NCI-H128 (cell line): Measurements from ENCODE around the gene BTBD16.

Source experiments
- DNase-seq: peaks from one replicate; lab custom pipeline; 2025; ENCODE audit not compliant: unreplicated experiment; lab: John Stamatoyannopoulos, UW

Gene BTBD16

DNA sequence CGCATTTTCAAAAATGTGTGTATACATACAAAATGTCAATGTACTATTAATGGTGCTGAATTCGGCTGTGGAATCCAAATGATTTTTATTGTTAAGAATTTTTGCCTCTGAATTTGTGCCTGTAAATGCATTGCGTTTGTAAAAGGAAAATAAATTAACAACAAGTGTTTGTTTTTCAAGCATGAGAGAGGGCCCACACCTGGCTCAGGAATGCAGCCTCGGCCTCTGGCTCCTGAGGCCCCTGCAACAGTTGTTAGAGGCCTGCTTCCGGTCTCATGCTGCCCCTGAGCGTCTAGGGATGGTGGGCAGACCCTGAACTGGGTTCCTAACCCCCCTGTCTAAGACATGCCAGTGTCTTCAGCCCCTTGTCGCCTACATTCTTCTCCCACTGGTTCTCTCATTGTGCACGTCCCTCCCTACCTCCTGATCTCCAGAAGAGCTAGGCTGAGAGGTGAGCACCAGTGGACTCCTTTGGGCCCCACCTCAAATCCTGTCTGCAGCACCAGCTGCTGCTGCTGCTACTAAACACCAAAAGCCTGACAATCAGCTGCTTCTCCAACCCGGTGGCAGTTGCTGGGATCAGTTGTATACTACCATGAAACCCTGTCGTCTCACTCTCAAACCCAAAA is 1.9 kb upstream of the BTBD16 start:
- no peak for DNase-seq

DNA sequence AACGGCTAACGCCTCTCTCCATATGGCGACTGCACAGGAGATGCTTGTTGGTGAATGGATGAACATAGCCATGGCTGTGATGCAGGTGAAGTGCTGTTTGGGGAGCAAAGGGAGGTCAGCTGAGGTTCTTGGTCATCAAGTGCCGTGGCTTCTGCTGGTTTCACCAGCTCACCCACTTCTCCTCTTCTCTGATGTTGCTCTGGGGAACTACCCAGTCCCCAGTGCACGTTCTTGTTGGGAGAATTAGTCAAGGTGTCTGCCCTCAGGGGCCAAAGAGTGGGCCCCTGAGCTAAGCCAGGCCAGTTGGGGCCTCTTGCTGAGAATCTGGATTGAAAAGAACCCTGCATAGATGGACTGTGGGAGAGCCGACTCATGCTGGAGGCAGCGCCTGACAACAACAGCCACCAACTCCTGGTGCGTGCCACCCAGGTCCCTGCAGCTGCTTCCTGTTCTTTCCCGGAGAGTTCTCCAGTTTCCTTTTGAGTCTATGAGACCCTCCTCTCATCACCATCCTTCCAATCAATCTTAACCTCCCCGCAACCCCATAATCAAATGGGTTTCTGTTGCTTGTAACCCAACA is 3.0 kb downstream of the BTBD16 start:
- DNase-seq, result no peak

DNA sequence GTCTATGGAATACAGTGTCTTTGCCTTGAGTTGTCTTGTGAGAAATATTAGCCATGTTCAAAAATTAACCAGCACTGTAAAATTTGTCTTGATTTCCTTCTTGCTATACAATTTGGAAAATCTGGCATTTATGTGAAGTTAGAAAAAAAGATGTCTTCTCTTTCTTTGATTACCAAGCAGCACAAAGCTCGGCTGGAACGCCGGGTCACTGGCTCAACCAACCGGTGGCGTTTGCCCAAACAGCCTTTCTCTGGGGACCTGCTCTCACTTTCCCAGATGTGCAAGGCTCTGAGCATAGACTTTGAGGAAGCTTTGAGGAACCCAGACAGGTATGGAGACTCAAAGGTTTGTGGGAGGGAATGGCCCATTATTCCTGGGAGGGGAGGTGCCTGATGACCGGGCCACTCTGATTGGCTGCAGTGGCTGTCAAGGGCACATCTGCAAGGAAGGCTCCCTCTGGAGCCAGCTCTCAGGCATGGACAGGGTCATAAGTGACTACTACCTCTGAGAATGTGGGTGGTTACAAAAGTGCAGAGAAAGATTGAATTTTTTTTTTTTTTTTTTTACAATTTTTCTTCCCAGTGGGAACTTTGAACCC is 5.6 kb downstream of the BTBD16 start:
- DNase-seq, result no peak

DNA sequence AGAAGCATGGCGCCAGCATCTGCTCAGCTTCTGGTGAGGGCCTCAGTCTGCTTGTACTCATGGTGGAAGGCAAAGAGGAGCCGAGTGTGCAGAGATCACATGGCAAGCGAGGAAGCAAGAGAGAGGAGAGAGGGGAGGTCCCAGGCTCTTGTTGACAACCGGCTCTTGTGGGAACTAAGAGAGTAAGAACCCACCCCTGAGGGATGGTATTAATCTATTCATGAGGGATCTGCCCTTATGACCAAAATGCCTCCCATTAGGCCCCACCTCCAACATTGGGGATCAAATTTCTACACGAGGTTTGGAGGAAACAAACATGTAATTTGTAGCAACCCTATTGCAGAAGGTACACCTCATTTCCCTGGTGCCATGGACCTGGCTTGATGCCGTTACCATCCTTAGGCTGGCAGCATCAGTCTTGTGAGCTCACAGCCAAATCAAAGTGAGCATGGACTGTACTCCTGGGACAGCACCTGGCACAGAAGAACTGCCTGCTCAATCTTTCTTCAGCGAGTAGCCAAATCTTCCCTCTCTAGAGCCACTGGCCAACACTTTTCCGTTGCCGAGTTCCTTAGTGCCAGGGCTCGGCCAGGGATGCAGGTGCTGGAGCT is 6.5 kb downstream of the BTBD16 start:
- no peak for DNase-seq

DNA sequence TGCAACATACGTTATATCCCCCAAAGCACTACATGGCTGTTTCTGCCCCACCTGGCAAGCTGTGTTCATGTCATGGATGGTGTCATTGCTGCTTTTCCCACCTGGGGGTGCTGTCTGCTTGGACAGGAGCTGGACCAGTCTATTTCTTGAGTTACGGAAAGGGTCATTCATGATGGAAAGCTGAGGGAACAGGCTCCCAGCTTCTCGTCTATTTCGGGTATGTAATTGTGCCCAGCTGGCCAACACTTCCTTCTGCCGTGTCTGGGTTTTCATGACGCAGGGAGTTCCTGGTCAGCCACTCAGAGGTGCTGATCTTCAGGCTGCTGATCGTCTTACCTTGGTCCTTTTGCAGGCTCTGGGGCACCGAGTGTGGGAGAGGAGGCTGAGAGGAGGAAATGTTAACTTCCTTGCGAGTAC is 8.6 kb downstream of the BTBD16 start:
- no peak for DNase-seq

DNA sequence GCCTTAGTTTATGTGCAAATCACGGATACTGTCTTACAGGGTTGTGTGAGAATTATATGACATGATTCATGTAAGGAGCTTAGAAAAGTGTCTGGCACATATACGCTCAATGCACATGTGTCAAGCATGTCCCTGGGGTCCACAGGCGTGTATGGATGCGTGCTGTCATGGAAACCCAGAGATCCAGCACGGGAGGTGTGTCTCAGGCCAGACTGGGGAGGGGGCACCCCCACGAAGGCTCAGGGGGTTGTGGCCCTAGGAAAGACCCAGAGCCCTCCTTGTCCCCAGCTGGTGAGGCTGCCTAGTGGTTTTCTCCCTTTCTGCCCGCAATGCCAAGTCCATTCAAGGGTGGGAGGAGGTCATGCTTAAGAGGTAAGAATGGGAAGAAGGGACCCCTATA is 9.1 kb downstream of the BTBD16 start:
- DNase-seq, result no peak

DNA sequence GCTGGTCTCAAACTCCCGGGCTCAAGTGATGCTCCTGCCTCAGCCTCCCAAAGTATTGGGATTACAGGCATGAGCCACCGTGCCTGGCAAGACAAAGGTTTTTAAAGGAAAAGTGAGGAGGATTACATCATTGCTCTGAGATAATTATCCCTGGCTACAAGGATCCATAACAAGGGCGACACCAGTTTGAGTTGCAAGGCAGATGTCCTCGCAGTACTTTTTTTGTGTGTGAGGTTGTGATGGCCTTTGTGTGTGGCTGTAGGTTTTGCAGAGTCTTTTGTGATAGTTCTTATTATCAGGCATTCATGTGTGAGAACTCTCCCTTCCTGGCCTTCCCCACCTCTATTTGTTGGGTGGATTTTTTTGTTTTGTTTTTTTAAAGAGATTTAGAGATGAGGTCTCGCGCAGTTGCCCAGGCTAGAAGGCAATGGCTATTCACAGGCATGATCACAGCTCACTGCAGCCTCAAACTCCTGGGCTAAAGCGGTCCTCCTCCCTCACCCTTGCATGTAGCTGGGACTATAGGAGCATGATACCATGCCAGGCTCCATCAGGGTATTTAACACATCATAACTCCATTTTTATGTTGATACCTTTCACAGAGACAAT is 10.0 kb downstream of the BTBD16 start:
- DNase-seq, result no peak

DNA sequence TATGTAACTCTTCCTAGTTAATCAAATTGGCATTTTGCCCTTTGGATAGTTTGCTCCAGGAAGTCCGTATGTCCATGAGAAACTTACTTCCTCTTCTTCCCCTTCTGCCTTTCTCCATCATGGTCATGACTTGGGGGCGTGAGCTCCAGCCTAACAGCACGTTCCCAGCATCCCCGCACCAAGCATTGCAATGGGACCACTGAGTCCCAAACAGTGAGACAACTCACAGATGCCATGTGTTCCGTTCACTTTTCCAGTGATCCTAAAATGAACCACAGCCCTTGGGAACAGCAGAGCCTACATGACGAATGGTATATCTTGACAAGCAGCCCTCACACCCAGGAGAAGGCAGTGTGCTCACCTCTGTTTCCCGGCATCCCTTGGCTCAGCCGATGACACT is 10.7 kb downstream of the BTBD16 start:
- no peak for DNase-seq

DNA sequence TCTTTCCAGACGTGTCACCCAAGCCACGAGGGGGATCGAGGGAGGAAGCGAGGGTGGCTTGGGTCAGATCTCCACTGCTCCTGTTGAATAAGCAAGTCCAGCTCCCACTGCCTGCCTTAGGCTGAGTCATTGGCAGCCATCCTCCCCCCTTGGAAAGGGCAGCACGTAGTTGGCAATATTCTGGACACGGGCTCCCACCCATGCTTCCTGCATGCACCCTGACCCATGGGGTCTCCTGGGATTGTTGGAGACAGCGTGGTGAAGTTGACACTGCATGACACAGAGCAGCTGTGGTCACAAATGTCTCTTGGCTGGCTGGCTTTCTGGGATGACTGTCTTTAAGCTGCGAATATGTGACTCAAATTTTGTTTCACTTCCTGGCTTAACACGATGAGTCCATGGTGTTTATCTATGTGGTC is 11.2 kb downstream of the BTBD16 start:
- DNase-seq, result no peak

DNA sequence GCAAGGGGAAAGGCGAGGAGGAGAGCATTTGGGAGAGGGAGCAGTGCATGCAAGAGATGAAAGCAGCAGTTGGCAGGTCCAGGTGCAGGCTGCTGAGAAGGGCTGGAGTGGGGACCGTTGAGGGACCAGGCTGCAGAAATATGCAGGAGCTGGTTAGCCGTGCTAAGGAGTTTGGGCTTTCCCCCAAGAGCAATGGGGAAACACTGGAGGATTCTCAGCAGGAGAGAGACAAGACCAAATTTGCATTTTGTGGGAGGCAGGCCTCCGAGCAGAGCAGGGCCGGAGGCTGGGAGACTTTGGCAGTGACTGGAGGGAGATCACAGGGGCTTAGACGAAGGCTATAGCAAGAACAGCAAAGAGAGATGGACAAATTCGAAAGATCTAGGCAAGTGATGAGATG is 11.8 kb downstream of the BTBD16 start:
- DNase-seq, result no peak

DNA sequence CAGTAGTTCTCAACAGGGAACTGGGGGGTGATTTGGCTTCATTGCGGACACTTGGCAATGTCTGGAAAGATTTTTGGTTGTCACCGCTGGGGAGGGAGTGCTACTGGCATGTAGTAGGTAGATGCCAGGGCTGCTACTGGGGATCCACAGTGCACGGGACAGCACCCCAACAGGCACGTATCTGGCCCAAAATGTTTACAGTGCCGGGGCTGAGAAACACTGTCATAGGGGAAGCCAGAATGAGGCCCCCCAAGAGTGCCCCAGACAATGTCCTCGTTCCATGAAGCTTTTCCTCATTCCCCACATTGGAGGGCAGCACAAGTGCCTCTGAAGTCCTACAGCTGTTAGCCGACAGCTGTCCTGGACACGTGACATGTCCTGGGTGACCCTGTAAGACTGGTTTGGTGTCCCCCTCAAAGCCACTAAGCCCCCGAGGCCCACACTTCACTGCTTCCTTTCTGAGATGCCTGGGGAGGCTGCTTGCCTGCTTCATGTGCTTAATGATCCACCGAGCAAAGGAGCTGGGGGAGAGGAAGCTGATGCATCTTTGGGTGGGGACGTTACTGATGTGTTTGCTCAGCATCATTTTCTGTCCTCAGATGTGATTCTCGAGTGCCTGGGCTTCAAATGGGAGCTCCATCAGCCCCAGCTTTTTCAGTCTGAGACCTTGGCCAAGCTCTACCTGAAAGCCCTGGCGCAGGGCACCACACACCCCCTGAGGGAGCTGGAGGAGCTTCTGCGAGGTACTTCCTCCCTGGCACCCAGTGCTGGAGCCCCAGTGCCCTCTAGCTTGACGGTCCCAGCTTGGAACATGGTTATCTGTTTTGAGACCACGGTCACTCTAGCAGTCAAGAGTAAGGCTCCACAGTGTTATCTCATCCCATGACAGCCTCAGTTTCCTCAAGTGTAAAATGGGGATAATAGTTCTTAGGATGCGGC is 14.7 kb downstream of the BTBD16 start:
- no peak for DNase-seq

DNA sequence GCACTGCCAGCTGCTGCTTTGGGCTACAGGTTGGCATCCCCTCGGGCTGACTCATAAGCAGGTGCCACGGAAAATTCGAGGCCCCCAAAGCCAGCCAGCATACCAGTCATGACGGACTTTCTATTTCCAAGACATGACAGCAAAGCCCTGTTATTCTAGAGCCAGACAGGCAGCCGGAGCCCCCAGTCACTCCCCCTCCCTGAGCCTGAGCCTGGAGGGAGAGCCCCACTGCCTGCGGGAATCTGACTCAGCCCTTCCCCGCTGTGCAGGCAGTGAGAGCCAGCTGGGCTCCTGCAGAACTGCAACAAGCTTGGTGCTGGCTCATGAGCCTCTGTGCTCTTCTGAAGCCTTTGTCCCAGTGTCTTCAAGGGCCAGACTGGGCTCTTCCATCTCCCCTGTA is 15.8 kb downstream of the BTBD16 start:
- no peak for DNase-seq

DNA sequence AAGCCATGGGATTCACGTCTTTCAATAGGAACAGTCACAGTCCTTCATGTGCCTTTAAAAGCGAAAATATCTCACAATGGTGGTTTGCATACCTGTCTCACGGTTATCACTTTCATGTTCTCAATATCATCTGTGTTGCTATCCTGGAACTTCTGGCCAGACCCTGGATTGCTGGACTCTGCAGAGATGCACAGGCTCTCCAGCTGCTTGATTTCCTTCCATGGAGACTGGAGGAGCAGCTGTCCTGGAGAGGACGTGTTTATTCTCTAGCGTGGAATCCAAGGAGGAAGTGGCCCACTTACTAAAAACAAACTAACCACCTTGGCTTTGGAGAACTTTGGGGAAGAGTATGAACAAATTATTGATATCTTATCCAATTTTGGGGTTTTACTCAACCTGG is 16.5 kb downstream of the BTBD16 start:
- DNase-seq, result no peak

DNA sequence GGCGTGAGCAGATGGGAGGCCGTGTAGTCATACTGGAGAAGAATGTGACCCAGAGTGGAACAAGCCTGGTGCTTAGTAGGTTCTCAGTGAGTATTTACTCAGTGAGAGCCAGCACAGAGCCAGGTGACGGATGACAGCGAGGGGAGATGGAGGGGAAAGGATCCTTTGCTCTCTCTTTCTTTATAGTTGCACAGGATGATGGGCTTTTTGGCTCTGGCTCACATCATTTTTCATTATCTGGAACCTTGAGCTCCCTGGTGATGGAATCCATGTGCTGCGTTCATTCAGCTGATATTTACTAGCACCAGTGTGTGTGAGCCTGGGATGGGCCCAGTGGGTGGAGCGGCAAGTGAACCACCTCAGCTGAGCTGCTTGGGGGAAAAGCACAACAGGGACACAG is 17.2 kb downstream of the BTBD16 start:
- DNase-seq, result no peak

DNA sequence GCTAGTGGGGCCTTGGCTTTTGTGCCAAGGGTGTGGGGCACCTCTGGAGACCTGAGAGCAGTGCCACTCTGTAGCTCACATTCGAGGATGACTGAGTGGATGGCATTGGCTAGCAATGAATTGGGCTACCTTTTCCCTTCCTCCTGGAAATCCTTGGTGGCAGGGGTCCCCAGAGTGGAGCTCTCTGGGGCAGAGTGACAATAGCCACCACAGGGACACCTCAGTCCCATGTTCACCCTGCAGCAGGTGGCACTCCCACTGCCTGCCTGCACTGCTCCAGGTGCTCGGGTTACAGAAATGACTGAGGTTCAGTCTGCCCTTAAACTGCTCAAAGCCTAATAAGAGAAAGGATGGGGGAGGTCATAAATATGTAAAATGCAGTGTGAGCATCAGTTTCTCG is 17.8 kb downstream of the BTBD16 start:
- DNase-seq, result no peak

DNA sequence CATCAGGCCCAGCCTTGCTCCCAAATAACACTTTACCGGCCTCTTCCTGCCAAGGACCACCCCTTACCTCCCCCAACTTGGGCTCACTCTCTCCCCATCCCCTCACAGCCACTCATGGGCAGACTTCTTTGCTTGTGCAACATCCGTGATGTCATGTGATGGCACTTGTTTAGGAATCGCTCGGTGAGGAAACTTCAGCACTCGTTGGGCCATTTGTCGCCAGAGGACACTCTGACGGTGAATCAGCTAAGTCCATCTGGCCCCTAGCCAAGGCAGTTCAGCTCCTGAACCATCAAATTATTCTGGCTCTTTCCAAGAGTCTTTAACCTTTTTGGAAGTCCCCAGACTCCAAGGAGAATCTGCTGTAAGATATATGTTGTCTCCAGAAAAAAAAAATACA is 19.2 kb downstream of the BTBD16 start:
- no peak for DNase-seq

DNA sequence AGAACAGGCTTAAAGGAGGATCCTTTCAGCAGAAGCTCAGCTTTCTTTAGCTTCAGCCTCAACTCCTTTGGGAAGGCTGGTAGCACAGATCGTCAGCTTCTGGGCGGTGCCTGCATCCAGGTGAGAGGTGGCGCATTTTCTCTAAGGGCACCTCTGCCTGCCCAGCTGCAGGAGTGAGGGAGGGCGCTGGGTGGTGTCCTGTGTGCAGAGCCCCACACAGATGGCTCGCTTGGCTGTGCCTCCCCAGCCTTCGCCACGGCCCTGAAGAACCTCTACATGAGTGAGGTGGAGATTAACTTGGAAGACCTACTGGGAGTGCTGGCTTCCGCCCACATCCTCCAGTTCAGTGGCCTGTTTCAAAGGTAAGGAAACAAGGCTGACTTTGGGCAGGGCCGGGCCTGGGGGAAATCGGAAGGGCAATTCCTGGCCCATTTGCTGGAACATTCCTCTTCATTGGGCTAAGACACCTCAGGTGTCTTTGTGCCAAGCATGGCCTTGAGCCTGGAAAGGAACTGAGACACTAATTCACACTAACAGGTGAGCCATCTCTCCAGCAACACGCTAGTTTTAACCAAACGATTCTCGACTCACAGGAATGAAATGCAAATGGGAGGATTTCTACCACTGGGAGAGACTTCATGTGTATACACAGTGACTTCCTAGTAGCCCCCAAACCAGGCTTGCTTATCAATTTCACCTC is 19.9 kb downstream of the BTBD16 start:
- no peak for DNase-seq

DNA sequence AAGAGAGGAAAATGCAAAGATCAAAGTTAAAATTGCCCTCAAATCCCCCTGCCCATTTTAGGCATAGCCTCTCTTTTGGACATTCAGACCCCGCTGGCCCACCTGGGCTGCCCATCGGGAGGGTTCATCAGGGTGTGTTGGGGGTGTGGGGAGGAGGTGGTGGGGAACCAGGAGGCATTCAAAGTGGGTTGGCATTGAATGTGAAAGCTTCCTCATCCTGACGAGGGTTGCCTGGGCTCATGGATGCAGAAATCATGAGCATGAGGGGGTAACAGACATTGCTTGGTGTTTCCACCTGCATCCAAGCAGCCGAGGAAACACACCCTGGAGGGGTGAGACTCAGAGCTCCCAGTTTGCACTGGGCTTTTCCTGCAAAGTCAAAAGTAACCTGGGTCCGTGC is 20.6 kb downstream of the BTBD16 start:
- no peak for DNase-seq

DNA sequence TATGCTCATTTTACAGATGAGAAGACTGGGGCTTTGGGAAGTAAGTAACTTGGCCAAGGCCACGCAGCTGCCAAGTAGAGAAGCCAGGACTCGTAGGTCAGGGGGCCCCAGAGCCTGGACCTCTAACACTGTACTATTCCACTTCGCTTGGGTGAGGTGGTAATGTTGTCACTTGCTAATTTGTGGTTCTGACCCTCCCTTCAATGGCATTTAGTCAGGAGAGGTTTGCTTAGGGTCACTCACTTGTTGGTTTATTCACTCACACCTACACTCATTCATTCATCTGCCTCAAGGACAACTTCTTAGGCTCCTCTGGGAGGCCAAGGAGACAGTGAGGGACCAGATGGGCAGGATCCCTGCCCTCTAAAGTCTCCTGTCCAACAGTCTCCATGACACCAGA is 21.3 kb downstream of the BTBD16 start:
- no peak for DNase-seq
